ENCODE measurements around the gene ABTB2.
A peak's percentile ranks its signal among the peaks of the same experiment; 100 is the strongest.

Gene ABTB2

GRCh38 chr11:34209809-34210208 lies 148.0 kb downstream of the ABTB2 start:
- no peak for DNase-seq (ENCODE audit: low spot score)

GRCh38 chr11:34208266-34209135 lies 149.3 kb downstream of the ABTB2 start:
- peak; percentile 27 for DNase-seq (ENCODE audit: low spot score)

- peak; percentile 26 for DNase-seq (ENCODE audit: low spot score)
These were observed 150.2 kb downstream of the ABTB2 start for GRCh38 chr11:34207487-34208180.

GRCh38 chr11:34206407-34207300 lies 151.2 kb downstream of the ABTB2 start:
- no peak for DNase-seq (ENCODE audit: low spot score)

GRCh38 chr11:34205326-34206035 lies 152.3 kb downstream of the ABTB2 start:
- DNase-seq (ENCODE audit: low spot score) = no peak

- no peak for DNase-seq (ENCODE audit: low spot score)
These were observed 153.2 kb downstream of the ABTB2 start for GRCh38 chr11:34204396-34205279.

- DNase-seq (ENCODE audit: low spot score) = no peak
These were observed 154.4 kb downstream of the ABTB2 start for GRCh38 chr11:34203377-34203871.

- no peak for DNase-seq (ENCODE audit: low spot score)
These were observed 156.7 kb downstream of the ABTB2 start for GRCh38 chr11:34201129-34201528.

GRCh38 chr11:34199525-34199924 lies 158.3 kb downstream of the ABTB2 start:
- no peak for DNase-seq (ENCODE audit: low spot score)

GRCh38 chr11:34198523-34198922 lies 159.3 kb downstream of the ABTB2 start:
- DNase-seq (ENCODE audit: low spot score) = no peak

- DNase-seq (ENCODE audit: low spot score) = no peak
These were observed 160.6 kb downstream of the ABTB2 start for GRCh38 chr11:34197256-34197655.

GRCh38 chr11:34194576-34195335 lies 163.1 kb downstream of the ABTB2 start:
- DNase-seq (ENCODE audit: low spot score) = no peak

GRCh38 chr11:34192481-34193401 lies 165.1 kb downstream of the ABTB2 start:
- DNase-seq (ENCODE audit: low spot score) = no peak

GRCh38 chr11:34191578-34191977 lies 166.2 kb downstream of the ABTB2 start:
- no peak for DNase-seq (ENCODE audit: low spot score)

GRCh38 chr11:34190192-34191139 lies 167.3 kb downstream of the ABTB2 start:
- no peak for DNase-seq (ENCODE audit: low spot score)

GRCh38 chr11:34189191-34189590 lies 168.6 kb downstream of the ABTB2 start:
- DNase-seq (ENCODE audit: low spot score) = no peak

GRCh38 chr11:34188181-34188580 lies 169.6 kb downstream of the ABTB2 start:
- no peak for DNase-seq (ENCODE audit: low spot score)

All from hematopoietic multipotent progenitor cell treated with erythropoietin and hydrocortisone succinate and interleukin-3 and kit ligand, for 17 days (in vitro differentiated cells).